Measurements from ENCODE around the gene INTS4. TPM values are rescaled to one million over a fixed set of nuclear protein-coding genes. Genes with fewer than 3 reads are reported as not detected.
"Not testable (repeated sequence)": the region's sequence is repeated elsewhere in the genome, so short reads cannot be mapped to it uniquely, and the experiment has no call there.

Gene INTS4
- total and polyA plus RNA-seq, 2 donors (not counting 1 experiment from before 2014, with no cell fraction given): 46.1 to 78.9 TPM

- no peak overlapping the region for H3K4me3 Mint-ChIP-seq
- Histone ChIP-seq H3K4me2 (replicated peaks; ENCODE audit: low read depth, low read length, poor library complexity, severe bottlenecking) (no peak overlapping the region), H3K36me3 (replicated peaks in 1 of 2; ENCODE audit: control extremely low read depth in 1 of 2, control insufficient read depth in 1 of 2, extremely low read depth in 1 of 2, insufficient read depth in 2 of 2, low read length in 1 of 2) (peaks cover 7 to 8% of the 10 kb centered on the region in 2 experiments), H3K9ac (ENCODE audit: low read length) (no peak overlapping the region), H3K27ac (ENCODE audit: low read length in 2 of 2) (no peak overlapping the region), H4K20me1 (ENCODE audit: control insufficient read depth, insufficient read depth, low read length, poor library complexity, severe bottlenecking) (no peaks in the 10 kb centered on the region), H3K9me3 (ENCODE audit: control extremely low read depth in 1 of 3, control insufficient read depth in 2 of 3, insufficient read depth in 1 of 3, low read length in 2 of 3) (no peaks in the 10 kb centered on the region), H2AFZ (ENCODE audit: insufficient read depth, low read depth, low read length, poor library complexity, severe bottlenecking) (no peak overlapping the region), H3K4me1 (ENCODE audit: control insufficient read depth in 2 of 2, insufficient read depth in 2 of 2, low read length in 2 of 2) (peaks cover 3 to 5% of the 10 kb centered on the region in 2 donors), H3K27me3 (replicated peaks in 1 of 4; ENCODE audit: control extremely low read depth in 1 of 4, control insufficient read depth in 3 of 4, insufficient read depth in 4 of 4, low read length in 3 of 4) (no peaks in the 10 kb centered on the region), H3K79me2 (ENCODE audit: control insufficient read depth, insufficient read depth, low read length) (no peaks in the 10 kb centered on the region), H3K4me3 (ENCODE audit: control extremely low read depth in 1 of 5, extremely low read depth in 1 of 5, insufficient read depth in 1 of 5, low read depth in 2 of 5, low read length in 4 of 5) (no peak overlapping the region)
- no peak for TF ChIP-seq CTCF (IDR thresholded peaks at IDR 0.05)
- no peak for TF ChIP-seq EZH2 (IDR thresholded peaks at IDR 0.05; ENCODE audit: borderline replicate concordance, insufficient read depth, low read depth, low read length, poor library complexity, severe bottlenecking)
- no peaks in the 10 kb centered on the region for H3K27me3 Mint-ChIP-seq
- no peak for ATAC-seq (ENCODE audit: low read depth)
- POLR2A ChIA-PET: no interaction called here
- no peak for DNase-seq
- no peak overlapping the region for H3K27ac Mint-ChIP-seq
- intact Hi-C loops (cut with micrococcal nuclease): no loop called here
- peaks cover 12% of the 10 kb centered on the region for H3K4me1 Mint-ChIP-seq
- CTCF ChIA-PET: no interaction called here
- no CpG with 5 or more reads among the region's 2 CpGs for WGBS (ENCODE audit: insufficient coverage)
- H3K9me3 Mint-ChIP-seq (ENCODE audit: insufficient read depth): no peaks in the 10 kb centered on the region
Observed at GRCh38 chr11:77966338-77966737, 28.1 kb downstream of the INTS4 start.

DNA sequence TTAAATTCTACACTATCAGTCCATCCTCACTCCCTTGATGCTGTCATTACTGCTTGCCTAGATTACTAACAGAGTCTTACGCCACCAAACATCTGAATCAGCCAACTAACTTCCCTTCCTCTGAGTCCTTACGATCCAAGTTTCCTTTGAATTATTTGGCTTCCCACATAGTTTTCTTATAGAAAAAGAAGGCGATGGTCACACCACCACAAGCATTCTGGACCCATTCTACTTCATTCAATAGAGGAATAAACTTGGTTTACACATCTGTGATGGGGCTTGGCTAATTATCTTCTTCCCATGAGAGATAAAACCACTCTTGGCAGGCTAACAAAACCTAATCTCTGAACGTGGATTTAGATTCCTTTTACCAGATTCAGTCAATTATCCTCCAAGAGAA, 35.0 kb downstream of the INTS4 start:
- DNase-seq: no peak
- no peak for ATAC-seq (ENCODE audit: low read depth)
- Histone ChIP-seq H3K9me3 (ENCODE audit: control extremely low read depth in 1 of 3, control insufficient read depth in 2 of 3, insufficient read depth in 1 of 3, low read length in 2 of 3) (no peaks in the 10 kb centered on the region), H3K79me2 (ENCODE audit: control insufficient read depth, insufficient read depth, low read length) (no peaks in the 10 kb centered on the region), H3K4me2 (replicated peaks; ENCODE audit: low read depth, low read length, poor library complexity, severe bottlenecking) (no peak overlapping the region), H4K20me1 (ENCODE audit: control insufficient read depth, insufficient read depth, low read length, poor library complexity, severe bottlenecking) (no peaks in the 10 kb centered on the region), H2AFZ (ENCODE audit: insufficient read depth, low read depth, low read length, poor library complexity, severe bottlenecking) (no peak overlapping the region), H3K27ac (ENCODE audit: low read length in 2 of 2) (no peak overlapping the region), H3K9ac (ENCODE audit: low read length) (no peak overlapping the region), H3K36me3 (replicated peaks in 1 of 2; ENCODE audit: control extremely low read depth in 1 of 2, control insufficient read depth in 1 of 2, extremely low read depth in 1 of 2, insufficient read depth in 2 of 2, low read length in 1 of 2) (peaks cover 5 to 33% of the 10 kb centered on the region in 2 experiments), H3K4me1 (ENCODE audit: control insufficient read depth in 2 of 2, insufficient read depth in 2 of 2, low read length in 2 of 2) (no peaks in the 10 kb centered on the region), H3K4me3 (ENCODE audit: control extremely low read depth in 1 of 5, extremely low read depth in 1 of 5, insufficient read depth in 1 of 5, low read depth in 2 of 5, low read length in 4 of 5) (no peak overlapping the region), H3K27me3 (replicated peaks in 1 of 4; ENCODE audit: control extremely low read depth in 1 of 4, control insufficient read depth in 3 of 4, insufficient read depth in 4 of 4, low read length in 3 of 4) (no peaks in the 10 kb centered on the region)
- ChIA-PET CTCF (no interaction called here), POLR2A (no interaction called here)
- Mint-ChIP-seq H3K4me1 (no peaks in the 10 kb centered on the region), H3K9me3 (ENCODE audit: insufficient read depth) (no peaks in the 10 kb centered on the region), H3K27me3 (no peaks in the 10 kb centered on the region), H3K4me3 (no peak overlapping the region), H3K27ac (no peak overlapping the region)
- TF ChIP-seq CTCF (IDR thresholded peaks at IDR 0.05): no peak
- TF ChIP-seq EZH2 (IDR thresholded peaks at IDR 0.05; ENCODE audit: borderline replicate concordance, insufficient read depth, low read depth, low read length, poor library complexity, severe bottlenecking): no peak
- WGBS (ENCODE audit: insufficient coverage): 100% methylated on average over 1 of the region's 4 CpGs
- intact Hi-C loops (cut with micrococcal nuclease): no loop called here

- CTCF ChIA-PET; H3K4me1 Mint-ChIP-seq; H2AFZ ChIP-seq (ENCODE audit: insufficient read depth, low read depth, low read length, poor library complexity, severe bottlenecking); H3K4me1 ChIP-seq (ENCODE audit: control insufficient read depth in 2 of 2, insufficient read depth in 2 of 2, low read length in 2 of 2); H3K4me3 ChIP-seq (ENCODE audit: control extremely low read depth in 1 of 5, extremely low read depth in 1 of 5, insufficient read depth in 1 of 5, low read depth in 2 of 5, low read length in 4 of 5); H3K27me3 ChIP-seq (replicated peaks in 1 of 4; ENCODE audit: control extremely low read depth in 1 of 4, control insufficient read depth in 3 of 4, insufficient read depth in 4 of 4, low read length in 3 of 4); ATAC-seq (ENCODE audit: low read depth); H3K27me3 Mint-ChIP-seq; H3K27ac ChIP-seq (ENCODE audit: low read length in 2 of 2); H3K9ac ChIP-seq (ENCODE audit: low read length); H3K79me2 ChIP-seq (ENCODE audit: control insufficient read depth, insufficient read depth, low read length); H3K4me3 Mint-ChIP-seq; H3K9me3 ChIP-seq (ENCODE audit: control extremely low read depth in 1 of 3, control insufficient read depth in 2 of 3, insufficient read depth in 1 of 3, low read length in 2 of 3); H4K20me1 ChIP-seq (ENCODE audit: control insufficient read depth, insufficient read depth, low read length, poor library complexity, severe bottlenecking); H3K4me2 ChIP-seq (replicated peaks; ENCODE audit: low read depth, low read length, poor library complexity, severe bottlenecking); POLR2A ChIA-PET; intact Hi-C loops (cut with micrococcal nuclease); H3K27ac Mint-ChIP-seq; DNase-seq; H3K9me3 Mint-ChIP-seq (ENCODE audit: insufficient read depth): not testable (repeated sequence)
- peaks cover 5 to 34% of the 10 kb centered on the region in 2 experiments for H3K36me3 ChIP-seq (replicated peaks in 1 of 2; ENCODE audit: control extremely low read depth in 1 of 2, control insufficient read depth in 1 of 2, extremely low read depth in 1 of 2, insufficient read depth in 2 of 2, low read length in 1 of 2)
- no CpG with 5 or more reads among the region's 3 CpGs for WGBS (ENCODE audit: insufficient coverage)
Observed at GRCh38 chr11:77958583-77959177, 35.8 kb downstream of the INTS4 start.

Data from B cell (primary cell).